IPS-NIHi7 (cell line): ENCODE results near the gene RYR3.

Experiments used
- DNase-seq: peaks from one replicate; pipeline ENCODE4 v3.0.0; 2012; ENCODE audit warnings: mixed read lengths; ENCODE audit errors: extremely low spot score

Gene RYR3

GRCh38 chr15:33382491-33382890 lies 71.7 kb downstream of the RYR3 start:
- DNase-seq = no peak

- DNase-seq = no peak
These were observed 73.5 kb downstream of the RYR3 start for GRCh38 chr15:33384307-33384706.

- DNase-seq = peak; percentile 33
These were observed 81.7 kb downstream of the RYR3 start for GRCh38 chr15:33392453-33392852.

GRCh38 chr15:33393546-33393945 lies 82.8 kb downstream of the RYR3 start:
- no peak for DNase-seq

GRCh38 chr15:33395321-33395720 lies 84.6 kb downstream of the RYR3 start:
- DNase-seq = no peak

GRCh38 chr15:33395846-33396245 lies 85.1 kb downstream of the RYR3 start:
- no peak for DNase-seq

GRCh38 chr15:33396475-33396874 lies 85.7 kb downstream of the RYR3 start:
- DNase-seq = no peak

GRCh38 chr15:33398555-33398954 lies 87.8 kb downstream of the RYR3 start:
- no peak for DNase-seq

- no peak for DNase-seq
These were observed 90.2 kb downstream of the RYR3 start for GRCh38 chr15:33400941-33401340.

- no peak for DNase-seq
These were observed 91.8 kb downstream of the RYR3 start for GRCh38 chr15:33402600-33402999.

GRCh38 chr15:33405096-33405495 lies 94.3 kb downstream of the RYR3 start:
- no peak for DNase-seq

- no peak for DNase-seq
These were observed 101.1 kb downstream of the RYR3 start for GRCh38 chr15:33411596-33412540.

GRCh38 chr15:33419701-33420100 lies 108.9 kb downstream of the RYR3 start:
- DNase-seq = no peak

GRCh38 chr15:33424025-33424424 lies 113.3 kb downstream of the RYR3 start:
- no peak for DNase-seq

GRCh38 chr15:33425142-33425541 lies 114.4 kb downstream of the RYR3 start:
- DNase-seq = no peak

GRCh38 chr15:33430577-33430976 lies 119.8 kb downstream of the RYR3 start:
- no peak for DNase-seq

- DNase-seq = no peak
These were observed 123.1 kb downstream of the RYR3 start for GRCh38 chr15:33433821-33434220.

GRCh38 chr15:33438396-33438795 lies 127.6 kb downstream of the RYR3 start:
- DNase-seq = no peak

GRCh38 chr15:33440900-33441299 lies 130.1 kb downstream of the RYR3 start:
- no peak for DNase-seq

GRCh38 chr15:33442449-33442848 lies 131.7 kb downstream of the RYR3 start:
- DNase-seq = no peak

- DNase-seq = no peak
These were observed 132.9 kb downstream of the RYR3 start for GRCh38 chr15:33443708-33444107.

GRCh38 chr15:33445984-33446383 lies 135.2 kb downstream of the RYR3 start:
- no peak for DNase-seq

- no peak for DNase-seq
These were observed 137.4 kb downstream of the RYR3 start for GRCh38 chr15:33448151-33448550.
